Prostate gland (tissue), 2 donors: Measurements from ENCODE around the gene NHSL2.

ENCODE experiments used
- CTCF ChIP-seq, 4 experiments: fragments of 200-600 bp in 2 of 4; fragments of 450-650 bp in 2 of 4; sonication (generic) in 2 of 4; IDR thresholded peaks; 1 replicate in 3 of 4; 2 replicates in 1 of 4; pipeline ENCODE4 v1.5.1; 2016 to 2019; ENCODE audit warnings: antibody characterized with exemption in 4 of 4, mild to moderate bottlenecking in 2 of 4, moderate library complexity in 2 of 4
- POLR2A ChIP-seq: fragments of 450-650 bp; IDR thresholded peaks from one replicate; pipeline ENCODE4 v1.6.1; 2016; ENCODE audit warnings: antibody characterized with exemption, mild to moderate bottlenecking

GRCh38 chrX:72102760-72103159 is 192.1 kb downstream of the NHSL2 start:
- no peak for TF ChIP-seq POLR2A
- no peak for TF ChIP-seq CTCF (IDR thresholded peaks at IDR 0.05)
